Activated CD4-positive, alpha-beta T cell treated with anti-CD3 and anti-CD28 coated beads, Interleukin-10, Interleukin-2, amounts not matched to agents 100 ng/mL and 50 ng/mL, durations not matched to agents 16 hours and 8 hours (primary cell): ENCODE results near the gene VENTX.

Source experiments
- DNase-seq: peaks from one replicate; pipeline ENCODE4 v3.0.0-alpha.2; 2020

Gene VENTX

DNA sequence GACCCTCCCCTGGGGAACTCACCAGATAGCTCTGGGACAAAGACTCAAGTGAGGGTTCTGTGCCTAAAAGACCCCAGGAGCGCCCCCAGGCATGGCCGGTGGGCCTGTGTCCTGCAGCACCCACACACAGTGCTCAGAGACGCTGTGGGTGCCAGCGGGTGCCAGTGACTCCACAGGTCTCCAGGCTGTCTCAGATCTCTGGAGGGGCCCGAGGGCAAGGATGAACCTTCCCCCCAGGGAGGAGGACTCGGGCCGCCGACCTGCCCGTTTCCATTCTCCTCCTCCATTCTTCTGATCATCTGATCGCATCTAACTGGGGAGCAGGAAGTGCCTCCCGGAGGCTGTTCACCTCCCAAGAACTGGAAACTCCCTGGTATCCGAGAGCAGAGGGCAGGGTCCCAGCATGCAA is 38.0 kb downstream of the VENTX start:
- peak; percentile 78 for DNase-seq

DNA sequence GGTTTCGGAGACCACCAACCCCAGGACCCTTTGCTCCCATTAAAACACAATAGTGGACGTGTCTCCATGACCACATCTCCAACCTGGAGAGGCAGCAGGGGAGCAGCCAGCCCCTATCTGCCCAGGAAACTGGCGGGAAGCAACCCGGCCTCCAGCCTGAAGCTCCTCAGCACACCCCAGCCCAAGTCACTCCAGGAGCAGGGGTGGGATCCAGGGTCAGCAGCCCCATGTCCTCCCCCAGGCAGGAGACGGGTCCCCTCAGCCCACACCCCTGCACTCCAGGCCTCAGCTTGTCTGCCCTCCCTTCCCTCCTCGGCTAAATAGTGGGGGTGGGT is 38.4 kb downstream of the VENTX start:
- DNase-seq: no peak

DNA sequence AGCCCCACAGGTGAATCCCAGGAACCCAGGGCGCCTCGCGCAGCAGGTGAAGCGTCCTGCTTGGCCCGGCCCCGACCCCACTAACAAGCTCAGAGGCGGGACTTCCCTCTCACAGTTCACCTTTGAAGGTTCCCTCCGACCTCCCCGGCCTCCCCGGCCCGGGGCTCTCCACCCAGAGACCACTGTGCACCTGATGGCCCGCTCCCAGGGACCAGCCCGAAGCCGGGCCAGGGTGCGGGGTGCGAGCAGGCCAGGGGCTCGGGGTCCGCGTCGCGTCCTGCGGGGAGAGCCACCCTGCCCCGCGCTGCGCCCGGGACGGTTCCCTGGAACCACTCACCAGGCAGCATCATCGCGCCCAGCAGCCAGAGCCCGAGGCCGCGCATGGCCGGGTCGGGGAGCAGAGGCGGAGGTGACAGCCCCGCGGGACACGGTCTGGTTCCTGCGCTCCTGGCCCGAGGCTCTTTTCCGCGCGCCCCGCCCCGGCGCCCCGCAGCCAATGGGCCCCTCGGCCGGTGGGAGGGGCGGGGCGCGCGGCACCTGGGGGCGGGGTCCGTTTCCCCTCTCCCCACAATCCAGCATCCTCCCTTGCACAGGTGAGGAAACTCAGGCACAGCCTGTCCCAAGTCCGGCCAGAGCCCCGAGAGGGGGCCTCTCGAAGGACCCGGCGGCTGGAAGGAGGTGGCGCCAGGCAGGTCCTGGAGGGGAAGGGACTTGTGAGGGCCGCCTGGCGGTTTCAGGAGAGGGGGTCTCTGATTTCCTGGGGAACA is 39.0 kb downstream of the VENTX start, which contains the start of gene ADAM8:
TSS of gene ADAM8 (minus strand) at position 434 of the 767 bp plus-strand sequence. CDS start at position 383, 51 bp downstream.
- peak; percentile 79 for DNase-seq

DNA sequence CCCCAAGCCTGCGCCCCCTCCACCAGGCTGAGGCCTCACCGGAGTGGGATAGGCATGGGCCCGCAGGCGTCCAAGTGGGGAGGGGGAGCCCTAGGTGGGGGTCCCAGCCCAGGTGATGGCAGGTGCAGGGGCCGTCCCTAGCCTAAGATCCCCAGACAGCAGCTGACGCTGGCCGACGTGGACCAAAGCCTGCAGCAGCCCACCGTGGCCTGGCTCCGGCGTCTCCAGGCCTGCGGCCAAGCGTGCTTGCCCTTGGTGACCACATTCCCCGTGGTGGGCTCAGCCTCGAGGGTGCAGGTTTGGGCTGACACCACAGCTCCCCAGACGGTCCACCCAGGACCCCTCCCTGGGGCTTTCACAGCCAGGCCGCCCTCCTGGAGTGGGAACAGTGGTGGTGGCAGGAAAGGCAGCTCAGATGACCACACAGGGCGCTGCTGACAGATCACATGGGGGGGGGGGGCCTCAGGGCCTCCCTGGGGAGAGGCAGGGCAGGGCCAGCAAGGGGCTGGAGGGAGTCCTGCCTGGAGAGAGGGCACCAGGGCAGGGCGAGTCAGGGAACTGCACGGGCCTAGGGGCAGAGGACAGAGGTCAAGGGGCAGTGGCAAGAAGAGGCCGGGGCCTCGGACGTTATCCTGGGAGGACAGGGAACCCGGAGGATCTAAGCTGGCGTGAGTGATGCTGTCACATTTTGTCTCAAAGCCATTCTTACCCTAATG is 39.8 kb downstream of the VENTX start:
- DNase-seq: no peak

DNA sequence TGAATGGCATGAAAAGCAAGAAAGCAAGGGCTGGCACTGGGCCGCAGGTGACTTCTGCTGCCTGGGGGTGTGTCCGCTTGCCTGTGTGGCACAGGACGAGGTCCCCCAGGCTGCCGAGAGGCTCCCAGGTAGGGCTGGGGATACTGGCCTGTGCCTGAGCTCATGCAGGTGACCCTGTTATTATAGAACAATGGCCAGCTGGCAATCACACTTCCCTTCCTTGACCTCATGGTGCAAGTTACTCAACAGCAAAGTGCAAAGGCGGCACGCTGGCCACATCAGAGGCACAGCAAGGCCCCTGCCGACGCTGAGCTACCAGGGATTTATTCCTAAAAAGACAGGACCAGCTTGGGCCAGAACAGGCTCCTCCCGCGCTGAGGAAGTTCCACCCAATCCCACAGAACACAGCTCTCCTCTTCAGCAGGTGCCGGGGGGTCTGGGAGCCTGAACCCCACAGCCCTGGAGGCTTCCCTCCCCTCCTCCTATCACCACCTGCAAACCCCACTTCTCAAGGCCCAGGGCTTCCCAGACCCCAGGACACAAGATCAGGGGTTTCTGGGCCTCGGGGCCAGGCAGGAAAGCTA is 40.4 kb downstream of the VENTX start:
- DNase-seq: no peak

DNA sequence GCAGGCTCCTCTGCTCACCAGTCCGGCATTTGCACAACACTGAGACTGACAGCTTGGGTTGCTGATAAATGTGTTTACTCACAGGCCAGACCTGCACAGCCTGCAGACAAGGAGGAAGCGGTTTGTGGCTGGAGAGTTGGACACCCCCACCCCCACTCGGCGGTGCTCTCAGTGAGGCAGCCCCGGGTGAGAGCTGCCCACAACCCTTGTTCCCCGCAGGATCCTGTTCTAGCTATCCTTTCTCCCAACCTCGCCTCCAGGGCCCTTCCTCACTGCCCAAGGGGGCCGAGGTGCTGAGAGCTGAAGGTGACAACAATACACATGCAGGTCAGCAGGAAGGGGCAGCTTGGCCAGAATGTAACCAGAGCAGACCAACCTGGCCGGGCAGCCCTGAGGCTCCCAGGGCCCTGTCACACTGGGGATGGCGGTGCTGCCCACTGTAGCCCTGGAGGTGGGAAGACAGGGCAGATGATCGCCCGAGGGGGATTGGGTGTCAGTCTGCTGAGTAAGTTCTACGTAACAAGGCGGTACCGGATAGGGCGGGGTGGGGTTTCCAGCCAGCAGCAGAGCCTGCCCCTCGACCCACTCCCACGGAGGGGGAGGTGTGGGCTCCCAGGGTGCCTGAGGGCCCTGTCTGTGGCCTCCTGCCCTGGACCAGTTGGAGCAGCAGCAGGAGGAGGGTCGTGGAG is 41.1 kb downstream of the VENTX start:
- DNase-seq: peak; percentile 85

DNA sequence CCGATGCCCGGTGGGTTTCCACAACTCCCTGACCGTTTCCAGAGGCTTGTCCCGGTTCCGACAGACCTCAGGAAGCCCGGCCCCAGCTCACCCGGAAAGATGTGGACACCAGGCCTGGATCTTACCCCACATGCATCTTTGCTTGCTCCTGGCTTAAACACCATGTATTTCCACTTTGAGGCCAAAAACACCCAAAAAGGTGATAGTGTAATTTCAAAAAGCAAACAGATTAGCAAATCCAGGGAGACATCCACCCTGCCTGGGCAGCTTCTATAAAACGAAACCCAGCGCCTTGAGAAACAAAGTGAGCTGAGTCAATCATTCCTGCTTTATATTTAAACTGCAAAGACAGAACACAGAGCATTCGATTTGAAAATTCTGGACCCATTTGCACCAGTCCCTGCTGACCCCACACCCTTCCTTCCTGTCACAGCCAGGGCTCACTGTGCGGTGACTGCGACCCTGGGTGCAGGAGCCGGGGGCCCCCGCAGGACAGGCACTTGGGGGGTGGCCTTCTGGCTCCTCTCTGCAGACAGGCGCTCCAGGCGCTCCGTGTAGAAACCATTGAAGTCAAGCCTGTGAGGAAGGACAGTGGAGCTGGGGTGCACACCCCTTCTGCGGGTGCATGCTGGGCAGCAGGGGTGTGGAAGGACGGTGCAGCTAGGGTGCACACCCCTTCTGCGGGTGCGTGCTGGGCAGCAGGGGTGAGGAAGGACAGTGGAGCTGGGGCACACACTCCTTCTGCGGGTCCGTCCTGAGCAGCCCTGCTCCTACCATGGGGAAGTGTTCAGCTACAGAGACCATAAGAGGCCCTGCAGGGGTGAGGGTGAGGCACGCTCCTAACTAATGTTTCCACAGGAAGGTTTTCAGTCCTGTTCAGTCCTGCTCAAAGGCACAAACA is 41.9 kb downstream of the VENTX start:
- no peak for DNase-seq

DNA sequence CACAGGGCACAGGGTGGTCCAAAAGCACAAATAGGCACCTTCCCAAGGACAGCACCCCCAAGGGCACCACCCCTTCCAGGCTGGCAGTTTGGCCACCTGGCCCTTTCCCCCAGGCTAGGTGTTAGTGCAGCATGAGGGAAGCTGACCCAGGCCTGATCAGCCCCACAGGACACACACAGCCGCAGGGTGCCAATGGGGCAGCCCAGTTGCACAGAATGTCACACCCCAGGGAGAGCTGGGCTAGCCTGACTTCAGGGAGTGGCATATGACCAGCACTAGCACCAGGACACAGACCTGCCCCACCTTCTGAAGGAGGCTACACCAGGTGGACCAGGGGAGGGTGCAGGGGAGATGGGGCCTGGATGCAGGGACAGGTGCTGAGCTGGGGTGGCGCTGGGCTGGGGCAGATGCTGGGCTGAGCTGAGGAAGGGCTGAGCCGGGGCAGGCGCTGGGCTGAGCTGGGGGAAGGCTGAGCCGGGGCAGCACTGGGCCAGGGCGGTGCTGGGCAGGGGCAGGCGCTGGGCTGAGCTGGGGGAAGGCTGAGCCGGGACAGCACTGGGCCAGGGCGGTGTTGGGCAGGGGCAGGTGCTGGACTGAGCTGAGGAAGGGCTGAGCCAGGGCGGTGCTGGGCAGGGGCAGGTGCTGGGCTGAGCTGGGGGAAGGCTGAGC is 42.9 kb downstream of the VENTX start:
- no peak for DNase-seq

DNA sequence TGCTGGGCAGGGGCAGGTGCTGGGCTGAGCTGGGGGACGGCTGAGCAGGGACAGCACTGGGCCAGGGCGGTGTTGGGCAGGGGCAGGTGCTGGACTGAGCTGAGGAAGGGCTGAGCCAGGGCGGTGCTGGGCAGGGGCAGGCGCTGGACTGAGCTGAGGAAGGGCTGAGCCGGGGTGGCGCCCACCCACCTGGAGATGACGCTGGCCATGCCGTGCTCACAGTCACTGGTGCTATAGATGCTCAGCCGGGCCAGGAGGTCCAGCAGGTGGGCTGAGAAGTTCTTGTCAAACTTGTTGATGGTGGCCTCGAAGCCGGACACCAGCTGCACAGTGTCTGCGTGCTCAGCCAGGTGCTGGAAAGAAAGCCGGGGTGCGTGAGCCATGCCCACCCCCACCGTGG is 43.4 kb downstream of the VENTX start:
- no peak for DNase-seq

DNA sequence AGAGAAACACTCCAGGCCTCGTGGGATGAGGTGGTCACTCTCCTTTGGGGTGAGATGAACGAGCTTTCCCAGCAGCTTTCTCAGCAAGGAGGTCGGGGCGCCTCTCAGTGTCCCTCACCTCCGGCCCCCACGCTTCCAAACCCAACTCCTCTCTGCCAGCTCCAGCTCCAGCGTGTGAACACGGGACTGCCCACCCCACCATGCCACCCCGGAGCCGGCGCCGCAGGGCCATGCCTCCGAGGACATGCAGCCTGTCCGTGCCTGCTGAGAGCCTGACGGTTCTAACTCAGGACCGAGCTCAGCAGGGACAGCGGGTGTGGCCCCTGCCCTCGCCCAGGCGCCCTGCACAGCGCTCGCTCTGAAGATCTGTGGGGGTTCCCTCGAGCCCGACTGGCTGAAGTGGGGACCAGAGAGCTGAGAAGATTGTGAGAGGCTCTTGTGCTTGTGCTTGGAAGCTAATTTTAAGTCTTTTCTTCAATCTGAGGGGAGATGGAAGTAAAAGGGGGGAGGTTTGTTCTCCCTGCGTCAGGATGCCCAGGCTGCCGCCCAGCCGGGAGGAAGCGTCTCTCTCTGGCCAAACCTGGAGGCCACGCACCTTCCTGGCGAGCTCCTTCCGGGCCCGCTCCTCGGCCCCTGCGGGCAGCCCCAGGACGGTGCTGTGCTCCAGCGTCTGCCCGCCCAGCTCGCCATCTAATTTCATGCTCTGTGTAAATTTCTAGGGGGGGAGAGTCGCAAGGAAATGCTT is 44.1 kb downstream of the VENTX start:
- no peak for DNase-seq

DNA sequence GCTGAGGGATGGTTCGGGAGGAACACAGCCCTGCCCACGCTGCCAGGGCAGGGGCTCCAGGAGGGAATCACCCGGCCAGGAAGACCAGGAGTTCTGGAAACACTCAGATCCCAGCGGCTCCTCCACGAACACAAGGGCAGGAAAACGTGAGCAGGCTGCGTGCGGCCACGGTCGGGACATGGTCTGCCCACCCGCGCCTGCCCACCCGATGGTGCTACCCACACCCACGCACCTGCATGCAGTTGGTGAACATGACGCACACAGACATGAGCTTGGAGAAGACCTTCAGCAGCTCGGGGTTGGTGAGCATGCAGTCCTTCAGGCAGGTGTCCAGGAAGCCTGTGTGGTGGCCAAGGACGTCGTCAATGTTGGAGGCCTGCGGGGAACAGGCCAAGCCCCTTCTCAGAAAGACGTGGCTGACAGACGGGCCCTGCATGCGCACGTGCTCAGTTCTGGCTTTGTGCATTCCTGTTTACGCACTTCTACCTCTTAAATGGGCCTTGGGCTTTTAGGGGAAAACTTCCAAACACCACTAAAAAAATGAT is 45.3 kb downstream of the VENTX start:
- DNase-seq: no peak

DNA sequence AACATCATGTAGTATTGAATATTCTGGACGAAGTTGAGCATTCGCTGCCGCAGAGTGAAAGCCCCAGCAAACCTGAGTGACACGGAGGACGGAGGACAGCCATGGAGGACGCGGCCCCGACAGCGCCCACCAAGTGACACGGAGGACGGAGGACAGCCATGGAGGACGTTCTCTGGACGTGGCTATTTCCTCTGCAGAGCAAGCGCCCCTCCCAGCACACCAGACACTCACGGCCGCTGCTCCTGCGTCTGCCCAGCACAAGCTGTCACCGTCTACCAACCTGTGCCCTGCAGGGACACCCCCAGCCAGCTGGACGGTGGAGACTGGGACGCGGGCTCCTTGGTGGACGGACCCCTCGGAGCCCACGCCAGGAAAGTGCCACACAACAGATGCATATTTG is 46.3 kb downstream of the VENTX start:
- no peak for DNase-seq

DNA sequence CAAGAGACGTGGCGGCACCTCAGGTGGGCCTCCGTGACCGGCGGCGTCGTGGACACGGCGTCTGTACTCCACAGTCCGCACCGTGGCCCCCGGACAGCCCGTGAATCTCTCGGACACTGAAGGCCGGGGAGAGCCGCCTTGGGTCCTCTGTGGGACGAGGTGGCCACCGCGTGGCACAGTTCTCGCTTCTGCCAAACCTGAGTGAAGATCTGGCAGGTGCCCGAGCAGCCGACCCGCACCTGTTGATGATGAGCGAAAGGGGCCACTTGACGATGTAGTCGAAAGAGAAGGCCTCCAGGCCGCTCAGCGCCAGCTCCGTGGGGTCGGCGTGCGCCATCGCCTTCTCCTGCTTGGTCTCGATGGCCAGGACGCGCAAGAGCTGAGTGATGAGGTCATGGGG is 47.6 kb downstream of the VENTX start:
- no peak for DNase-seq

DNA sequence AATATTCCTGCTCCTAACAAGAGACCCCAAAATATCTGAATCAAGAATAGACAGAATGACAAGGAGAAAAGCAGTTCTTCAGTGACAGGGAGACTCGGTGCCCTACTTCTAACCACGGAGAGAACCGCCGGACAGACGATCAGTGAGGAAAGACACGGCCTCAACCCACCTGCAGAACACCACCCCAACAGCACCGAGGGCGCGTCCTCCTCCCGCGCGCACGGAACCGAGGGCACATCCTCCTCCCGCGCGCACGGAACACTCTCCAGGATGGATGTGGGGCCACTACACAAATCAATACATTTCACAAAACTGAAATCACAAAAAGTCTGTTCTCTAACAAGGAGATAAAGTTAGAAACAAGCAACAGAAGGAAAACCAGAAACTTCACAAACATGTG is 48.7 kb downstream of the VENTX start:
- DNase-seq: no peak

DNA sequence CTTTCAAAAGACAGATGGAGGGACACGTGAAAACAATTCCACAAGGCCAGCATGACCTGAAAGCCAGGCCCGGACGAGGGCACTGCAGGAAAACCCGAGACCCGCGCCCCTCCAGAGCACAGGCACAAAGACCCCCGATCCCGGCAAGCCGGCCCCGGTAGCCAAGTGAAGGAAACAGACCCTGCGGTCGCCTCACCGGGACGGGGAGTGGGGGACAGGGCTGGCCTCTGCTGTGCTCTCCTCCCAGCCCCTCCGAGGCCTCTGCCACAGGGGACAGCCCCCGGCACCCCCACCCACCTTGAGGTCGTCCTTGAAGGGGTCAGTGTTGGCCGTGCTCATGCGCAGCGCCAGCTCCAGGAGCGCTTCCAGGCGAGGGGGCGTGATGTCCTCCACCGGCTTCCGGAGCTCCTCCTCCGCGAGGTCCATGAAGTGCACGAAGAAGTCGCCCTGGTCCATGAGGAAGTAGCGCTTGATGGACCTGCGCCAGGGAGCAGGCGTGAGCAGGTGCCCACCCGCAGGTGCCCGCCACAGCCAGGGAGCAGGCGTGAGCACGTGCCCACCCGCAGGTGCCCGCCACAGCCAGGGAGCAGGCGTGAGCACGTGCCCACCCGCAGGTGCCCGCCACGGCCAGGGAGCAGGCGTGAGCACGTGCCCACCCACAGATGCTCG is 50.3 kb downstream of the VENTX start:
- no peak for DNase-seq

DNA sequence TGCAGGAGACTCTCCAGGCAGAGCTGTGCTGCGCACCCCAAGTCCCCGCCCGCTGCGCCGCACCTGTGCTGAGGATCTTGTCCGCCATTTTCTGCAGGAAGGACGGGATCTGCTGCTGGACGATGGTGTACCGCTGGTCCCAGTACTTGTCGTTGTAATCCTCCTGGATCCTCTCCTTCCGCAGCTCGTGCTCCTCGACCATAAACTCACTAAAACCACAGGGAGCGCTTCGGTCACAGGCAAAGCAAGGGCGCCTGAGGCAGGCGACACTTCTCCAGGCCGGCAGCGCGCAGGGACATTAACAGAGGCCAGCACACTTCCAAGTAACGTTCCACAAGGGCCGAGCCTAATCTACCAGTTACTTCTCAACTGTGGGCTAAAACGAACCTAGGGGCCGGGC is 52.1 kb downstream of the VENTX start:
- DNase-seq: no peak
